A549 treated with Hydrocortisone at 1 μM for 4 hours (cell line): Measurements from ENCODE around the gene SIGLEC15. TPM values are rescaled to one million over a fixed set of nuclear protein-coding genes. Genes with fewer than 3 reads are reported as not detected.

Experiments used
- total RNA-seq: library from RNA; stranded (reverse); fragments of 200-300 nt; extraction: Qiagen RNA extraction; gene quantifications from 5 replicates; pipeline ENCODE4 v1.2.3, GENCODE V29; 2022

SIGLEC15 gene, protein sequence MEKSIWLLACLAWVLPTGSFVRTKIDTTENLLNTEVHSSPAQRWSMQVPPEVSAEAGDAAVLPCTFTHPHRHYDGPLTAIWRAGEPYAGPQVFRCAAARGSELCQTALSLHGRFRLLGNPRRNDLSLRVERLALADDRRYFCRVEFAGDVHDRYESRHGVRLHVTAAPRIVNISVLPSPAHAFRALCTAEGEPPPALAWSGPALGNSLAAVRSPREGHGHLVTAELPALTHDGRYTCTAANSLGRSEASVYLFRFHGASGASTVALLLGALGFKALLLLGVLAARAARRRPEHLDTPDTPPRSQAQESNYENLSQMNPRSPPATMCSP
- total RNA-seq = 0.05 to 0.06 TPM in 2 of 5 replicates, not detected in the others

GRCh38 chr18:45825258-45826044 is at the start of gene SIGLEC15:
Gene SIGLEC15, plus strand, starts transcription at chr18:45825675. Its CDS starts 54 bp downstream, at chr18:45825729.

Other genes with a start within 250 kb of the SIGLEC15 start
- not detected in 5 replicates for gene SLC14A2, start 210.2 kb upstream of the SIGLEC15 start, total RNA-seq
- gene SLC14A1, start 101.5 kb upstream of the SIGLEC15 start, total RNA-seq = 0.11 TPM in 1 of 5 replicates, not detected in the others
- gene EPG5, start 141.7 kb downstream of the SIGLEC15 start, total RNA-seq = 3.0 to 4.7 TPM (median 3.8 TPM) in 5 replicates
- gene PSTPIP2, start 246.6 kb downstream of the SIGLEC15 start, total RNA-seq = 0.14 to 0.36 TPM (median 0.27 TPM) in 5 replicates